PC-9 (cell line): ENCODE measurements around the gene DYNC2H1.

Experiments used
- CTCF ChIP-seq: fragments of 200-600 bp; sonication (generic); conservative IDR thresholded peaks from 2 replicates; pipeline ENCODE4 v1.6.1; 2017; ENCODE audit warnings: mixed run types, antibody characterized with exemption, mild to moderate bottlenecking, moderate library complexity
- EZH2 ChIP-seq: fragments of 200-600 bp; sonication (generic); IDR thresholded peaks from 2 replicates; pipeline ENCODE4 v1.8.0; 2017; ENCODE audit warnings: antibody characterized with exemption, low read depth

GRCh38 chr11:103170865-103171264, 61.6 kb downstream of the DYNC2H1 start:
- TF ChIP-seq CTCF = no peak
- TF ChIP-seq EZH2 = no peak
